GM19193 (cell line): ENCODE data around the gene IL1RAPL2.

Experiments
- POLR2A ChIP-seq: IDR thresholded peaks from 4 replicates; pipeline ENCODE4 v1.6.1; 2011; ENCODE audit not compliant: insufficient read depth, insufficient read length; ENCODE audit errors: extremely low read depth

The IL1RAPL2 gene

DNA sequence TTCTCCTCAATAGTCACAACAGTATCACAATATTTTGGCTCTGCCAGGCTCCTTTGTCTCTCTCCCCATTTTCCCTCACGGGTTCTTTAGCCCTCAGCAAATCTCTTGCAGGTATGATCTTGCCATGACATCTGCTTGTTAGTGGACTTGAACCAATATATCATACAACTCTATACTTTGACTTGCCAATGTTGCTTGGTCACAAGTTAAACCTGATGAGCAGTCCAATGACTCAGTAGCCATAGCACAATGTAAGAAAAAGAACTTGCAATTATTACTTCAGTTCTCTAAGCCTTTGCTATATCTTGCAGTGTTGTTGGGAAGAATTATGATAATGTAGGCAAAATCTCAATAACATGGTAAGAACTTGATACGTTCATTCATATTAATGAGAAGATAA, 1081.8 kb downstream of the IL1RAPL2 start:
- TF ChIP-seq POLR2A, result no peak

DNA sequence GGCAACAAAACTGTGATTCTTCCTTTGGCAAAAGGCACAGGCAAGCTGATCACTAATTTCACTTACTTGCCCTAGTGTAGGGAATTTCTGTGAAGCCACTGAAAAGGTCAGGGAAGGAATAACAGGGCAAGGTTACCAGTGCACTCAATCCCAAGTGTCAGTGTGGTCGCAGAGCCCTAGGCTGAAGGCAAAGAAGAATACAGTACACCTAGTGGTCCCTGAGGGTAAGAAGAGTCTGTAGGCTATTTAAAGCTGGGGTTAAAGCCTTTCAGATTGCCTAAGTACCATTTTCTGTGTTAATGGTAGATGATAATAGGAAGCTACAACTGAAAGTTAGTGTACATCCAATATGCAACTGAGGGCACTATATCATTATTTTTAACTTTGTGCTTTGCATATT, 1082.7 kb downstream of the IL1RAPL2 start:
- no peak for TF ChIP-seq POLR2A

- TF ChIP-seq POLR2A, result no peak
Observed at GRCh38 chrX:105650577-105650976, 1084.6 kb downstream of the IL1RAPL2 start.

DNA sequence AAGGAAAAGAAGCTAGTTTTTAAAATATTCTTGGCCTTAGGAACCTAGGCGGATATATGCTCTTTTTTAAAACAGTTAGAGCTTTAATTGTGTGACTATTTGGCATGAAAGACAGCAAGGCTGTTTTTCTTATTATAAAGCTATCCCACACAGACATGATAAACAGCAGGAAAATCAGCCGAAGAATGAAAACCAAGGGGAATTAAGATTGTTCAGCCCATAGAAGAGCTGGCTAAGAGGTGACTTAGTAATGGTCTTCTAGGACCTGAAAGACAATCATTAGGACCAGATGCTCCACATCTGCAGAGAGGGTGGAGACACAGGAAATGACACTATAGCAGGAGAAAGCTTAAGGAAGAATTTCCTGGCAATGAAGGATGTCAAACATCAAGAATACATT, 1085.0 kb downstream of the IL1RAPL2 start:
- no peak for TF ChIP-seq POLR2A

DNA sequence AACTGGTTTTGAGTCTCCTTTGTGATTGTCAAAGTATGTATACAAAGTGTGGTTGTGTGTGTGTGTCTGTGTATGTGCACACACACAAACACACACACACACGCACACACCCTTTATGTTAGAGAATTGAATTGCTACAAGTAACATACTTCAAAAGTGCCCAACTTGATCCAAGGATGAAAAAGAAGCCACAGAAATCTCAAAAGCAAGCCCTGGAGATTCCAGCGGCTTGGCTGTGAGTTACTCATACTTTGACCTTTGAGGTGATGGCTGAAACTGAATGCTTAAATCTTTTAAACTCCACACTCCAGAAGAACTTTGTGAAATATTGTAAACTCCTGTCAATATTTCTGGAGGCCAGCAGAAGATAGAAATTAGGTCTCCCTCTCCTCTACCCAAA, 1087.9 kb downstream of the IL1RAPL2 start:
- TF ChIP-seq POLR2A, result no peak

DNA sequence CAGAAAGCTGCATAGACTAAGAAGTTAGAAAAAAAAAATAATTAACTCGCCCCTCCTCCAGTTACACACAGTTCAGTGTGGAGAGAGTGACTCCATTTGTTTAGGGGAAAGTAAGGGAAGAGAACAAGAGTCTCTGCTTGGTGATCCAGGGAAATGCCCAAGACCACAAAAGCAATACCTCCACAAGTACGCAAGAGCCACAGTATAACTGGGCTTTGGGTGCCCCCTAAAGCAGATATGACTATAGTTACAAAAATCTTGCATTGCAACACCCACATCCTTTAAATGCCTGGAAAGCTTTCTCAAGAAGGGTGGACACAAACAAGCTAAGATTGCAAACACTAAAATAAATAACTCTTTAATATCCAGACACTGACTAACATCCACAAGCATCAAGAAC, 1092.1 kb downstream of the IL1RAPL2 start:
- no peak for TF ChIP-seq POLR2A

DNA sequence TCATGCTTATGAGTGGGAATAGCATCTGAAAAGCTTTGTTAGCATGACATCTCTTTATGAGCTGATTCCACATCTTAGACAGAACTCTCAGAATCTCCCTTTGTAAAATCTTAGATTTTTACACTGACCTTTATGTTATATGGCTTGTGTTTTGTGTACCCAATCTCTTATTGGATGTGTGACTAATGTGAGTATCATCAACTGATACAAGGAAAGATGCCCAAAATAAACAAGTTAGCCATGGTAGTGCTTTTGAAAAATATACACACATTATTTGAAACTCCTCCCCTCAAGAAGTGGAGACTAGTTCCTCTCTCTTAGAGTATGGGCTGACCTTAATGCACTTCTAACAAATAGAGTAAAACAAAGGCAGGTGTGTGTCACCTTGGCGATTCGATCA, 1096.2 kb downstream of the IL1RAPL2 start:
- TF ChIP-seq POLR2A, result no peak

DNA sequence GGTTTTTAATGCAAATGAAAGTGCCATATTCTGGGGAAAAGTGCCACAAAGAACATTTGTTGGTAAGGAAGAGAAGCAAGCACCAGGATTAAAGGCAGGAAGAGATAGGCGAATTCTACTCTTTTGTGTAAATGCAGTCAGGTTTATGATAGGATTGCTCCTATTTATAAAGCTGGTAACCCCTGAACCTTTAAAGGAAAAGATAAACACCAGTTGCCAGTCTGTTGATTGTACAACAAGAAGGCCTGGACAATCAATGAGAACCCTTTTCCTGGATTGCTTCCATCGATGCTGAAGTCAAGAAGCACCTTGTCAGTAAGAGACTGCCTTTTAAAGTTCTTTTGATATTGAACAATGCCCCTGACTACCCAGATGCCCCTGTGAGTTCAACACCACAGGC, 1098.2 kb downstream of the IL1RAPL2 start:
- no peak for TF ChIP-seq POLR2A

DNA sequence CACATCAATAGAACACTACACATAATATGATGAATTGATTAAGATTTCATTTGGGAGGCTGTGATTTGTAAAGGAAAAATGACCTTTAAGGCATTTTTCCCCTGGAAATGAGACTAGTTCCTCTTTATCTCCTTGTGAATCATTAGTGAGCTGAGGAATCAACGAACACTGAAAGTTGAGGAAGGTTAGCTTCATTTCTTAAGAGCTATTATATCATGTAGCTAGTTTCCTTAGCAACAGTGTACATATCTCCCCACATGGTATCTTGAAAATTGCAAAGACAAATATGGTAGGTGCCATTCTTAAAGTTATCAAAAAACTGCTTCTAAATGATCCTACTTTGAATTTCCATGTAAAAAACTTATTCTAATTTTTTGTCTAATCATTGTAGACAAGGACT, 1128.8 kb downstream of the IL1RAPL2 start:
- TF ChIP-seq POLR2A, result no peak

GRCh38 chrX:105695451-105695850, 1129.5 kb downstream of the IL1RAPL2 start:
- no peak for TF ChIP-seq POLR2A

DNA sequence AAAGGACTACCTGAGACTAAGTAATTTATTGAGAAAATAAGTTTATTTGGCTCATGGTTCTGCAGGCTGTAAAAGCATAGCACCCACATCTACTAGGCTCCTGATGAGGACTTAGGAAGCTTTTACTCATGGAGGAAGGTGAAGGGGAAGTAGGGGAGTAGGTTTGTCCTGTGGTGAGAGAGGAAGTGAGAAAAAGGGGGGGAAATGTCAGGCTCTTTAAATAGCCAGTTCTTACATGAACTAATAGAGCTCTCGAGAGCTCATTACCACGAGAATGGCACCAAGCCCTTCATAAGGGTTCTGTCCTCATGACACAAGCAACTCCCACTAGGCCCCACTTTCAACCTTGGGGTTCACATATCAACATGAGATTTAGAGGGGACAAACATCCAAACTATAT, 1130.9 kb downstream of the IL1RAPL2 start:
- no peak for TF ChIP-seq POLR2A

GRCh38 chrX:105697984-105698781, 1132.2 kb downstream of the IL1RAPL2 start:
- no peak for TF ChIP-seq POLR2A

DNA sequence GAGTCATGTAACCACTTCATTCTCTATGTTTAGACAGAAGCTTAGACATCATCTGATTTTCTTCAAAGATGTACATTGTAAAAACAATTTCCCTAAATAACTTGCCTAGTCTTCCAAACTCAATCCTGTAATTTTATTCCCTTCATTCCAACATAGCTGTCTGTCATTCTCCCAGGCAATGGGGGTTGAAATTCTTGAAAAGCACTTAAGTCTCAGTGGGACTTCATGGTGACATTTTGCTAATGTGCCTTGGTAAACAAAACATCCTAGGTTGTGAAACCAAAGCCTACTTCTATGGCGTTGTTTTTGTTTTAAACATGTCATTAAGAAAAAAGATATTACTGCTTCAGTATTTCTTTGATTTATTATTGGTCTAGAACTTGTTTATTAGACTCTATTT, 1134.3 kb downstream of the IL1RAPL2 start:
- no peak for TF ChIP-seq POLR2A

DNA sequence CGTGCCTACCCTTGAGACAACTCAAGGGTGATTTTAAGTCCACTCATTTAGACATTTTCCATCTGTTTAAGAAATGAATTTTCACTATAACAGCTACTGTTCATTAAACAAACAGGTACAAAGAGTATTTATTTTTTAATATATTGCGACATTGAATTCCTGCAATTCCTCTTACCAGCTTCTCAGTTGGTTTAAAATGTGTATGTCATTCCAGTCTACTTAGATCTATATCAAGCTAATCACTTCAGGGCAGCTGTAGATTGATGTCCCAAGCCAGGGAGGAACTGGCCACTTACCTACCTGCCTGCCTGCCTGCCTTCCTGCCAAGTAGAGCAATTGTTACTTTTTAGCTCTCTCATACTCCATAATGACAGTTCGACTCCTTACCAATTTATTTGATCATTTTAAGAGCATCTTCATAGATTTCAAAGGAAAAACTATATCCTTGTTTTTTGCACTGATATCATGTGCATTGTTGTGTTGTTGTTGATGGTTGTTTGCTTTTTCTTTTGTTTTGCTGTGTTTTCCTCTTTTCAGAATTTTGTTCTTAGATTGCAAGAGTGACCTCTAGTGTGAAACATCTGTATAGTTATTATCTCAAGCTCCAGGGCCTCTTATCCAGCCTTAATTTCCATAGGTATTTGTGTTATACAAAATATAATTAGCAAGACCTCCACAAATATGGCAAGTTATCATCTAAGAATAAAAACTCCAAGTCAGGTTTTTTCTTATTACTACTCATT, 1135.5 kb downstream of the IL1RAPL2 start:
- no peak for TF ChIP-seq POLR2A

DNA sequence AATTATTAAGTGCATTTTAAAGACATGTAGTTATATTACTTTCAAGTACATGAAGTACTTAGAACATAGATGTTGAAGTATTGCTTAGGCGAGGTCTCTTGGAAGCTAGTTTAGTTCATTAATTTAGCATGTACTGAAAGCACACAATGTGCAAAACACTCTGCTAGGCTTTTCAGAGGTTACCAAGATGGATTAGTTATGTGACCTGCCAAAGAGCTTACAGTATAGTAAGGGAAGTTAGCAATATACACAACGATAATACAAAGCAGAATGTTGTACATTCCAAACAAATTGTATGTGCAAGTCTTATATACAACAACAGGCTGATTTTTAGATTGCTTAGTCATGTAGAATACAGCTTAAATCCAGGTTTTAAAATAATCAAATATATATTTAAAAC, 1137.9 kb downstream of the IL1RAPL2 start:
- no peak for TF ChIP-seq POLR2A

DNA sequence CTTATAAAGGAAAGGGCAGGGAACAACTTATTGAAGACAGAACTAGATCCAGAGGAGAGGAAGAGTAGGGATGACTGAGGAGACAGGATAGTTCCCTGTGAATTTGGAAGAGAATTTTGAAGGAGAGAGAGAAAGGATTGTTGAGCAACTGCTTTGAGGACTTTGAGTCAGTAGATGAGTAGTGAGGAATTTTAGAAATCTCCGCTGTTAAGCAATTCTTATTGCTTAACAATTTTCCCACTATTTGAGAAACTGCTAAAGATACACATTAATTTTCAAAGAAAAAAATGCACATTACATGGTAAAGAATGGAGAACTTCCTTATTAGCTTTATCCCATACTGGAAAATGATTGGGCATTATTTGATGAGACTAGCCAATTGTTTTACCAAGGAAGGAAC, 1140.0 kb downstream of the IL1RAPL2 start:
- no peak for TF ChIP-seq POLR2A
